Kidney (tissue), 14 donors: ENCODE data around the gene LIME1. TPM values are rescaled to one million over a fixed set of nuclear protein-coding genes. Genes with fewer than 3 reads are reported as not detected.
A peak's percentile ranks its signal among the peaks of the same experiment; 100 is the strongest.

Source experiments
- DNase-seq, 5 donors: peaks; one replicate each; pipeline ENCODE4 v3.0.0-alpha.2; 2013 to 2020
- FAIRE-seq: peaks from 2 replicates; lab custom pipeline; 2012; peaks lifted over from hg19 to GRCh38; lab: Jason Lieb, UNC
- H3K27ac ChIP-seq, 2 donors: one replicate each; pipeline ENCODE4 v1.7.0; 2013; ENCODE audit warnings: low read depth in 2 of 2, low read length in 2 of 2, inconsistent platforms in 1 of 2
- H3K27me3 ChIP-seq: one replicate; pipeline ENCODE4 v1.7.1; 2013; ENCODE audit warnings: low read length, inconsistent platforms; ENCODE audit not compliant: control insufficient read depth, insufficient read depth
- H3K36me3 ChIP-seq, 3 donors: one replicate each; pipeline versions ENCODE4 v1.7.0 to v1.7.1; 2013; ENCODE audit warnings: low read length in 3 of 3, control low read depth in 1 of 3, inconsistent platforms in 1 of 3; ENCODE audit not compliant: insufficient read depth in 3 of 3, control insufficient read depth in 2 of 3
- H3K4me1 ChIP-seq, 3 donors: one replicate each; pipeline versions ENCODE4 v1.7.0 to v1.7.1; 2013; ENCODE audit warnings: low read length in 3 of 3, inconsistent platforms in 1 of 3, low read depth in 1 of 3; ENCODE audit not compliant: control insufficient read depth in 2 of 3, insufficient read depth in 2 of 3
- H3K4me3 ChIP-seq, 3 donors: one replicate each; pipeline versions ENCODE4 v1.7.0 to v1.8.1; 2013; ENCODE audit warnings: low read length in 3 of 3, control low read depth in 1 of 3, inconsistent platforms in 1 of 3
- H3K9ac ChIP-seq, 3 donors: one replicate each; pipeline versions ENCODE4 v1.7.0 to v1.7.1; 2013; ENCODE audit warnings: low read length in 3 of 3, control low read depth in 1 of 3, inconsistent platforms in 1 of 3
- H3K9me3 ChIP-seq, 3 donors: one replicate each; pipeline versions ENCODE4 v1.7.0 to v1.7.1; 2013; ENCODE audit warnings: low read length in 3 of 3, control low read depth in 1 of 3, inconsistent platforms in 1 of 3; ENCODE audit not compliant: control insufficient read depth in 2 of 3, insufficient read depth in 1 of 3
- CTCF ChIP-seq: IDR thresholded peaks from 3 replicates; pipeline ENCODE4 v1.5.1; 2012; ENCODE audit warnings: mild to moderate bottlenecking, moderate library complexity, borderline replicate concordance; ENCODE audit not compliant: insufficient read depth; ENCODE audit errors: extremely low read depth
- intact Hi-C: fragments of 100-400 bp; cut with DNase I; formaldehyde crosslinking; loops from one replicate; pipeline ENCODE4 v1.11.1; 2022
- polyA plus RNA-seq: library from polyadenylated mRNA; stranded (reverse); fragments of 350-450 nt; fragmentation: Illumina TruSeq; extraction: RNeasy Lipid Tissue Mini Kit (QIAGEN cat#74804); gene quantifications from one replicate; pipeline ENCODE4 v1.2.3, GENCODE V29; 2014; ENCODE audit warnings: low read depth, low replicate concordance; ENCODE audit not compliant: insufficient read depth
- total RNA-seq: library from RNA; stranded (reverse); fragmentation: NEBNext Ultra II Directional; extraction: Animal tissue kit (Norgen Biotek cat#: 25700); gene quantifications from one replicate; pipeline ENCODE4 v1.2.1, GENCODE V29; 2021
- donor health status: control.
- donor health status: control.
- donor health status: control.
- donor health status: control.
- donor health status: control.
- donor health status: DM: yes; HTN: yes; CAD: no.
- donor health status: Normal renal cell carcinoma (clear cell type).

The LIME1 gene
- total and polyA plus RNA-seq, 2 donors from 2014 or later, result 12.1 to 114 TPM

- Histone ChIP-seq H3K27me3 (no peaks in the 10 kb centered on the region), H3K27ac (no peak overlapping the region), H3K36me3 (peaks cover 4 to 8% (median 6%) of the 10 kb centered on the region in 3 donors), H3K9ac (no peak overlapping the region), H3K9me3 (no peaks in the 10 kb centered on the region), H3K4me1 (peaks cover 0 to 17% (median 3%) of the 10 kb centered on the region in 3 donors), H3K4me3 (peak overlapping the region in 1 of 3 donors; percentile 13)
- intact Hi-C loops, result no loop called here
- no peak for TF ChIP-seq CTCF
- FAIRE-seq, result no peak
- DNase-seq, result no peak
Measured at GRCh38 chr20:63732118-63733095, 4.1 kb upstream of the LIME1 start.

- Histone ChIP-seq H3K27ac (no peak overlapping the region), H3K36me3 (peaks cover 4 to 8% (median 6%) of the 10 kb centered on the region in 3 donors), H3K9me3 (no peaks in the 10 kb centered on the region), H3K4me3 (no peak overlapping the region), H3K9ac (no peak overlapping the region), H3K4me1 (peaks cover 0 to 16% (median 0%) of the 10 kb centered on the region in 3 donors), H3K27me3 (no peaks in the 10 kb centered on the region)
- no peak for TF ChIP-seq CTCF
- FAIRE-seq (no peak), DNase-seq (no peak)
- intact Hi-C loops, result no loop called here
Measured at GRCh38 chr20:63733117-63733516, 3.3 kb upstream of the LIME1 start.

- peaks cover 4 to 8% (median 6%) of the 10 kb centered on the region in 3 donors for H3K36me3 ChIP-seq
- no peak overlapping the region for H3K9ac ChIP-seq
Measured at GRCh38 chr20:63733579-63734081, 2.8 kb upstream of the LIME1 start.

More at GRCh38 chr20:63733579-63734081, 2.8 kb upstream of the LIME1 start:
- intact Hi-C loops, result no loop called here
- H3K9me3 ChIP-seq, result no peaks in the 10 kb centered on the region
- no peak overlapping the region for H3K27ac ChIP-seq
- H3K27me3 ChIP-seq, result no peaks in the 10 kb centered on the region
- peaks cover 0 to 12% (median 0%) of the 10 kb centered on the region in 3 donors for H3K4me1 ChIP-seq
- no peak for FAIRE-seq
- TF ChIP-seq CTCF, result no peak
- DNase-seq, result no peak
- peak overlapping the region in 1 of 3 donors; percentile 25 for H3K4me3 ChIP-seq
